Measurements from ENCODE around the gene HCN2.
"Not testable (repeated sequence)": the region's sequence is repeated elsewhere in the genome, so short reads cannot be mapped to it uniquely, and the experiment has no call there.

Gene HCN2

DNA sequence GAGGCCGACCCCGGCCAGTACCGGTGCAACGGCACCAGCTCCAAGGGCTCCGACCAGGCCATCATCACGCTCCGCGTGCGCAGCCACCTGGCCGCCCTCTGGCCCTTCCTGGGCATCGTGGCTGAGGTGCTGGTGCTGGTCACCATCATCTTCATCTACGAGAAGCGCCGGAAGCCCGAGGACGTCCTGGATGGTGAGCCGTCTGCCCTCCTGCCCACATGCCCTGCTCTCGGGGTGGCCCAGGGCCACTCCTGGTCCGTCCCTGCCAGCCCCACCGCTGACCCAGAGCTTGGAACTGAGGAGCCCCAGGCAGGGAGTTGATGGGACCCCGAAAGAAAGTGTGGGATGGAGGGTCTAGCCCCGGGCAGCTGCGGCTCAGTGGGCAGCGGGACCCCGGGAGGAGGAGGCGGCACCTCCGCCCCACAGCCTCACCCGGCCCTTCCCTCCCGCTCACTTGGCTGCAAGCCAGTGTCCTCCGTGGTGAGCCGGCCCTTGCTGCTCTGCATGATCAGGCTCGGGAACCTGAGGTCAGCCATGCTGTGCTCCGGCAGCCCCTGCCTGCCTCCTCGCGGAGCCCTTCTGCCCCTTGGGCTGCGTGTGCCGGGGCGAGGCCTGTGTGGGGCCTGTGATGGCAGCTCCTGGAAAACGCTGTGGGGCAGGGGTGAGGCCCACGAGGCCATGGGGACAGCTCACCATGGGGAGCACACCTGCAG lies 8.1 kb upstream of the HCN2 start:
- H3K4me1 ChIP-seq (ENCODE audit: insufficient read depth, low read length), result no peaks in the 10 kb centered on the region
- H3K9ac ChIP-seq (ENCODE audit: low read length), result no peak overlapping the region
- H3K27me3 ChIP-seq (ENCODE audit: control insufficient read depth in 1 of 2, insufficient read depth in 2 of 2, low read length in 2 of 2), result peaks cover 0 to 23% of the 10 kb centered on the region in 2 donors
- no peak overlapping the region for H3K4me3 ChIP-seq (ENCODE audit: low read depth in 1 of 2, low read length in 2 of 2)
- H3K9me3 ChIP-seq (ENCODE audit: low read length), result no peaks in the 10 kb centered on the region
- no peak overlapping the region for H3K27ac ChIP-seq (ENCODE audit: low read depth, low read length)
- peaks cover 22% of the 10 kb centered on the region for H3K36me3 ChIP-seq (ENCODE audit: insufficient read depth, low read length)

DNA sequence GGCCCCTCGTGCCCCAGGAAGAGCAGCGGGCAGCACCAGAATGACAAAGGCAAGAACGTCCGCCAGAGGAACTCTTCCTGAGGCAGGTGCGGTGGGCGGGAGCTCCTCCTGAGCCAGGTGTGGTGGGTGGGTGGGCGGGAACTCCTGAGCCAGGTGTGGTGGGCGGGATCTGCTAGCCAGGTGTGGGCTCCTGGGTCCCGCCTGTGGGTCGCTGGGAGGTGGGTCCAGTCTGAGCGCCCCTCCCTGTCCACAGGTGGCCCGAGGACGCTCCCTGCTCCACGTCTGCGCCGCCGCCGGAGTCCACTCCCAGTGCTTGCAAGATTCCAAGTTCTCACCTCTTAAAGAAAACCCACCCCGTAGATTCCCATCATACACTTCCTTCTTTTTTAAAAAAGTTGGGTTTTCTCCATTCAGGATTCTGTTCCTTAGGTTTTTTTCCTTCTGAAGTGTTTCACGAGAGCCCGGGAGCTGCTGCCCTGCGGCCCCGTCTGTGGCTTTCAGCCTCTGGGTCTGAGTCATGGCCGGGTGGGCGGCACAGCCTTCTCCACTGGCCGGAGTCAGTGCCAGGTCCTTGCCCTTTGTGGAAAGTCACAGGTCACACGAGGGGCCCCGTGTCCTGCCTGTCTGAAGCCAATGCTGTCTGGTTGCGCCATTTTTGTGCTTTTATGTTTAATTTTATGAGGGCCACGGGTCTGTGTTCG lies 7.0 kb upstream of the HCN2 start:
- no peaks in the 10 kb centered on the region for H3K9me3 ChIP-seq (ENCODE audit: low read length)
- no peaks in the 10 kb centered on the region for H3K4me1 ChIP-seq (ENCODE audit: insufficient read depth, low read length)
- H3K4me3 ChIP-seq (ENCODE audit: low read depth in 1 of 2, low read length in 2 of 2), result no peak overlapping the region
- H3K36me3 ChIP-seq (ENCODE audit: insufficient read depth, low read length), result peaks cover 22% of the 10 kb centered on the region
- H3K27ac ChIP-seq (ENCODE audit: low read depth, low read length), result no peak overlapping the region
- no peak overlapping the region for H3K9ac ChIP-seq (ENCODE audit: low read length)
- peaks cover 0 to 28% of the 10 kb centered on the region in 2 donors for H3K27me3 ChIP-seq (ENCODE audit: control insufficient read depth in 1 of 2, insufficient read depth in 2 of 2, low read length in 2 of 2)

DNA sequence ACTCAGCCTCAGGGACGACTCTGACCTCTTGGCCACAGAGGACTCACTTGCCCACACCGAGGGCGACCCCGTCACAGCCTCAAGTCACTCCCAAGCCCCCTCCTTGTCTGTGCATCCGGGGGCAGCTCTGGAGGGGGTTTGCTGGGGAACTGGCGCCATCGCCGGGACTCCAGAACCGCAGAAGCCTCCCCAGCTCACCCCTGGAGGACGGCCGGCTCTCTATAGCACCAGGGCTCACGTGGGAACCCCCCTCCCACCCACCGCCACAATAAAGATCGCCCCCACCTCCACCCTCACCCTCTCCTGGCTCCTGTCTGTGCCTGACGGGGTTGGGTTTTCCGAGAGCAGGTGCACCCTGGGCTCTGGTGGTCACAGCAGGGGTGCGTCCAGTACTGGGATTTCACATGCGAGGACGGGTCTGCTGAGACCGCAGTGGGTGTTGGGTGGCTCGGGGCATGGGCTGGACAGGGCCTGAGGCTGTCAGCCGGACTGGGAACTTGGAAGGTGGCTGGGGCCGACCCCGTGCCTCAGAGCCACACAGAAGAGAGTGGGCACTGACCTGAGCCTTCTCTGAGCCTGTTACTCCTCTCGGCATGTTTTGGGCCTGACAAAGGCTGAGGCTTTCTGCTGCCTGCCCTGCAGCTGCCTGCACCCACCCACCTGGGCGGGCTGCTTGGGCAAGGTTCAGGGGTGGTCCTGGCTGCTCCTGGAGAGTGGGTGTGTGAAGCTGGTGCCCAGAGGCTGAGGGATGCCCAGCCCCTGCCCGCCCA lies 6.3 kb upstream of the HCN2 start:
- H3K27ac ChIP-seq (ENCODE audit: low read depth, low read length), result no peak overlapping the region
- H3K36me3 ChIP-seq (ENCODE audit: insufficient read depth, low read length), result peaks cover 22% of the 10 kb centered on the region
- peaks cover 2 to 35% of the 10 kb centered on the region in 2 donors for H3K27me3 ChIP-seq (ENCODE audit: control insufficient read depth in 1 of 2, insufficient read depth in 2 of 2, low read length in 2 of 2)
- H3K4me1 ChIP-seq (ENCODE audit: insufficient read depth, low read length), result no peaks in the 10 kb centered on the region
- no peak overlapping the region for H3K4me3 ChIP-seq (ENCODE audit: low read depth in 1 of 2, low read length in 2 of 2)
- H3K9ac ChIP-seq (ENCODE audit: low read length), result no peak overlapping the region
- no peaks in the 10 kb centered on the region for H3K9me3 ChIP-seq (ENCODE audit: low read length)

DNA sequence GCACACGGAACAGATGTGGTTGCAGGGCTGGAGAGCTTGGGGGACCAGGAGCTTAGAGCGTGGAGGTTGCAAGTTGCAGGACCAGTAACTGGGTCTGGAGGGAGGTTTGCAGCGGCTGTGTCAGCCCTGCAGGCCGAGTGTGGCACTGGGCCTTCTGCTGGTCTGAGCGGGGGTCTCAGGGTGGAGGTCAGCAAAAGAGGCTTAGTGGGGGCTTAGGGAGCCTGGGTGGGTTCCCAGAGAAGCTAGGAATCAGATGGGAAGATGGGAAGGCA lies 5.8 kb upstream of the HCN2 start:
- Histone ChIP-seq H3K4me1 (ENCODE audit: insufficient read depth, low read length) (no peaks in the 10 kb centered on the region), H3K9ac (ENCODE audit: low read length) (no peak overlapping the region), H3K27me3 (ENCODE audit: control insufficient read depth in 1 of 2, insufficient read depth in 2 of 2, low read length in 2 of 2) (peaks cover 7 to 40% of the 10 kb centered on the region in 2 donors), H3K27ac (ENCODE audit: low read depth, low read length) (no peak overlapping the region), H3K4me3 (ENCODE audit: low read depth in 1 of 2, low read length in 2 of 2) (no peak overlapping the region), H3K36me3 (ENCODE audit: insufficient read depth, low read length) (peaks cover 22% of the 10 kb centered on the region), H3K9me3 (ENCODE audit: low read length) (no peaks in the 10 kb centered on the region)

DNA sequence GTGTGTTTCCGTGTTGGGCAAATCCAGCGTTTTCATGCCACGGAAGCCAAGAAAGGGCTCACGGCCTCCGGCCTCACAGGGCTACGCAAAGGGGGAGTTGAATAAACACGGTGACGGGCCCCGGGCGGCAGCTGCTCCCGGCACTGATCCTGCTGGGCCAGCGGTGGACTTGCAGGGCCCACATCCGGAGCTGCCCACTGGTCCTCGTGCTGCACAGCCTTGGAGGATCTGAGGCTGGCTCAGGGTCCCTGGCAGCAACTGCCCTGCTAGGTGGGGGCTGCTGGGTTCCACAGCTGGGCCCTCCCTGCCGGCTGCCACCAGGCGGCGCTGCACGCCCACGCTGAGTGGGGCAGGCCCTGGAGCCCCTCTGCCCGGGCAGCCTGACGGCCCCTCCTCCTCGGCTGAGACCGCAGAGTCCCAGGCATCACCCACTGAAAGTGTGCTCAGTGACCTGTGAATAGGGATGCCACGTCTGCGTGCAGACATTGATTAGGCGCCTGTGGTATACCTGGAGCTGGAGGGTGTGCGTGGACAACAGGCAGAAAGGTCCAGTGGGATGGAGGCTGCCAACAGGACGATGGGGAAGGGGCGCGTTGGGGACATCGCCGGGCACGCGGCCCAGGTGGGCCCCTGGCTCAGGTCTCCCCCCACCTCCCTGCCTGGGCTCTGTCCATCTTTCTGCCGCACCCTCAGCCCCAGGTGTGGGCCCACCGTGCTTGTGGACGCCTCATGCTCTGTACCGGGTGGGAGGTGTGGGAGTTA lies 5.3 kb upstream of the HCN2 start:
- H3K36me3 ChIP-seq (ENCODE audit: insufficient read depth, low read length), result peaks cover 22% of the 10 kb centered on the region
- no peak overlapping the region for H3K4me3 ChIP-seq (ENCODE audit: low read depth in 1 of 2, low read length in 2 of 2)
- peaks cover 11 to 46% of the 10 kb centered on the region in 2 donors for H3K27me3 ChIP-seq (ENCODE audit: control insufficient read depth in 1 of 2, insufficient read depth in 2 of 2, low read length in 2 of 2)
- H3K4me1 ChIP-seq (ENCODE audit: insufficient read depth, low read length), result no peaks in the 10 kb centered on the region
- H3K9ac ChIP-seq (ENCODE audit: low read length), result no peak overlapping the region
- no peak overlapping the region for H3K27ac ChIP-seq (ENCODE audit: low read depth, low read length)
- H3K9me3 ChIP-seq (ENCODE audit: low read length), result no peaks in the 10 kb centered on the region

DNA sequence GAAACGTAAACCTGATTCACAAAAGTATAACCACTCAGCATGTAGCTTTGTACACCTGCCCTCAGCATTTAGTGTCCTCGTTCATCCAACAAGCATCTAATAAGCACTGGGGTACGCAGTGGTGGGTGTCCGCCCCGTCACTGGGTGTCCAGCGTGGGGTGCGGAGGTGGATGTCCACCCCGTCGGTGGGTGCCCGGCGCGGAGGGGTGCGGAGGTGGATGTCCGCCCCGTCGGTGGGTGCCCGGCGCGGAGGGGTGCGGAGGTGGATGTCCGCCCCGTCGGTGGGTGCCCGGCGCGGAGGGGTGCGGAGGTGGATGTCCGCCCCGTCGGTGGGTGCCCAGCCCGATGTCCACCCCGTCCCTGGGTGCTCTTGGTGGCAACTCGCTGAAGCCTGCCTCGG lies 4.5 kb upstream of the HCN2 start:
- not testable (repeated sequence) for H3K9ac ChIP-seq (ENCODE audit: low read length); H3K4me3 ChIP-seq (ENCODE audit: low read depth in 1 of 2, low read length in 2 of 2); H3K27ac ChIP-seq (ENCODE audit: low read depth, low read length); H3K4me1 ChIP-seq (ENCODE audit: insufficient read depth, low read length); H3K9me3 ChIP-seq (ENCODE audit: low read length)
- Histone ChIP-seq H3K27me3 (ENCODE audit: control insufficient read depth in 1 of 2, insufficient read depth in 2 of 2, low read length in 2 of 2) (peaks cover 11 to 47% of the 10 kb centered on the region in 2 donors), H3K36me3 (ENCODE audit: insufficient read depth, low read length) (peaks cover 22% of the 10 kb centered on the region)

DNA sequence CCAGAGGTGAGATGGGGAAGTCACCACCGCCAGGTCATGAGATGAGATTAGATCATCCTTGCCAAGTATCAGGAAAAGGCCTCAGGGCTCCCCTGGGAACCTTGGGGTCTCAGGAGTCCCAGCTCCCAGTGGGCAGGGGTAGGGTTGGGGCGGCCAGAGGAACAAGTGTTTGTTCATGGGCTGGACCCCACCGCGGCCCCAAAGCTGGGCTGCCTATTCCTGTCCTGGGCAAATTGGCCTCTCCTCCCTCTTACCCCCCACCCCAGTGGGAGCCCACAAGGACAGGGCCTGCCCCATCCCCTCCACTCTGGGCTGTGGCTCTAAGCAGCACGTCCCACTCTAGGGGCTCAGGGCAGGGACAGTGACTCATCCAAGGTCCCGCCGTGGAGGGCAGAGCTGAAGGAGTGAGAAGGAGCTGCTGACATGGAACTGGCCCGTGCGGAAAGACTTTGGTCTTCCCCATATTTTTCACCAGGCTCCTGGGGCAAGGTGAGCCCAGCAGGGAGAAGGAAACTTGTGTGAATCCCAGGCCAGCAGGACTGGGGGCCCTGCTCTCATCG lies 4.0 kb upstream of the HCN2 start:
- Histone ChIP-seq H3K36me3 (ENCODE audit: insufficient read depth, low read length) (peaks cover 17% of the 10 kb centered on the region), H3K27me3 (ENCODE audit: control insufficient read depth in 1 of 2, insufficient read depth in 2 of 2, low read length in 2 of 2) (peaks cover 11 to 49% of the 10 kb centered on the region in 2 donors), H3K9me3 (ENCODE audit: low read length) (no peaks in the 10 kb centered on the region), H3K4me3 (ENCODE audit: low read depth in 1 of 2, low read length in 2 of 2) (no peak overlapping the region), H3K27ac (ENCODE audit: low read depth, low read length) (no peak overlapping the region), H3K4me1 (ENCODE audit: insufficient read depth, low read length) (no peaks in the 10 kb centered on the region), H3K9ac (ENCODE audit: low read length) (no peak overlapping the region)

DNA sequence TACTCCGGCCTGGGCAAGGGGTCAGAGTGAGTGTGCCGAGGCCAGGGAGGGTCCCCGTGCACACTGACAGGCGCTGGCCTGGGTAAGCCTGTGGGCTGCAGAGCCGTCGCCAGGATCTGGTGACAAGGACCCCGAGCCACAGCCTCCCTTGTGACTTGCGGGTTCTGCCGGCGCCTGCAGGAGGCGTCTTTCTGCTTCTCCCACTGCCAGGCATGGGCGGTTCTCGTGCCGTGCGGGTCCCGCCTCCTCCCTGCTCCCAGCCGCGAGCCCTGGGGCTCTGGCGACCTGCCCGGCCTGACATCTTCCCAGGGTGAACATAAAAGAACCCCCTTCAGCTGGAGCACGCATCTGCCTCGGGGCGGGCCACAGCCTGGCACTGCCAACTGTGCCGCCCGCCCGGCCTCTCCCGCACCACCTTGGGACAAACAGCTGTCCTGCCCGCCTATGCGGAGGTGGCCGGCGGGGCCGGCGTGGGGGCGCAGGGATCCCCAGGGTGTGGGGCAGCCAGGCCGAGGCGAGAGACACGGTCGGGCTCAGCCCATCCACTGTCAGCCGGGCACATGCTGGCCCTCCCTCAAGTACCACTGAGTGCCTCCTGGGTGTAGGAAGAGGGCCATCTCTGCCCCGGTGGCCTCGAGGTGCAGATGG lies 1.5 kb upstream of the HCN2 start:
- H3K27me3 ChIP-seq (ENCODE audit: control insufficient read depth in 1 of 2, insufficient read depth in 2 of 2, low read length in 2 of 2), result peaks cover 18 to 71% of the 10 kb centered on the region in 2 donors
- H3K9me3 ChIP-seq (ENCODE audit: low read length), result no peaks in the 10 kb centered on the region
- H3K4me1 ChIP-seq (ENCODE audit: insufficient read depth, low read length), result no peaks in the 10 kb centered on the region
- H3K36me3 ChIP-seq (ENCODE audit: insufficient read depth, low read length), result peaks cover 1% of the 10 kb centered on the region
- H3K4me3 ChIP-seq (ENCODE audit: low read depth in 1 of 2, low read length in 2 of 2), result no peak overlapping the region
- H3K27ac ChIP-seq (ENCODE audit: low read depth, low read length), result no peak overlapping the region
- H3K9ac ChIP-seq (ENCODE audit: low read length), result no peak overlapping the region

DNA sequence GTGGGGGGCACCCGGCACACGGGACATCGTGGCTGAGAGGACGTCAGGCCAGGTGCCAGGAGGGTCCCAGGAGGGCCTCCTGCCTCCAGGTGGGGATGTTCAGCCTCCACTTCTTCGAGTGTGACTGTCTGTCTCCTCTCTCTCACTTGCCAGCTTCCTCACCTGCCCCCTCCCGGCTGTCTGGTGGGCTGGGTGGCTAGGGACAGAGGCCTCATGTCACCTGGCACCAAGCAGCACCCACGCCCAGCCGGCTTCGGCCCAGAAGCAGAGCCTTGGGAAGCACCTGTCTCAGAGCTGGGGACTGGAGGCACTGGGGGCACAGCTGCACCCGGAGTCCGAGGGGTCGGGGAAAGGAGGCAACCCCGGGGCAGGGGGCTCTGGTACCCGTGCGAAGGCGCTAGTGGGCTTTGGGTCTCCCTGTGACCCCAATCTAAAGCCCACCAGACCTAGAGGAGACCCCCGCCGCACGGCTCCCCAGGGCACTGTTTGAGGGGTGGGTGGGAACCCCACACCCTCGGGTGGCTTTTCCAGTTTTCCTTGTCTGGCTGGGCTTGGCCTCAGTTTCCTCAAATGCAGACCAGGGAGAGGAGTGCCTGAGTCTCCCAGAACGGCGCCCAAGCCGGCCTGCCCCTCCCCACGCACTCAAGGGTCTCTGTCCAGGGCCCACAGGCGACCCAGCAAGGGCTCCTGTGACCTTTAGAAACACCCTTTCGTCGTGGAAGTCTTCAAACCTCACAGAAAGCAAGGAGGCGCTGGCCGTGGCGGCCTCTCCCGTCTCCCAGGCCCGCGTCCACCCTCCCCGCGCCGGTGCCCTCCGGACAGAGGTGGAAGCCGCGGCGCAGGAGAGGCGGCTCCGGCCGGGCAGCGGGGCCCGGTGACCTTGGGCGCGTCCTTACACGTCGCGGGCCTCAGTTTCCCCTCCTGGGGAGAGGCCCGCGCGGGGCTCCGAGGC lies 664 bp upstream of the HCN2 start:
- Histone ChIP-seq H3K4me1 (ENCODE audit: insufficient read depth, low read length) (no peaks in the 10 kb centered on the region), H3K27ac (ENCODE audit: low read depth, low read length) (no peak overlapping the region), H3K27me3 (ENCODE audit: control insufficient read depth in 1 of 2, insufficient read depth in 2 of 2, low read length in 2 of 2) (peaks cover 18 to 70% of the 10 kb centered on the region in 2 donors), H3K36me3 (ENCODE audit: insufficient read depth, low read length) (no peaks in the 10 kb centered on the region), H3K9ac (ENCODE audit: low read length) (no peak overlapping the region), H3K4me3 (ENCODE audit: low read depth in 1 of 2, low read length in 2 of 2) (no peak overlapping the region), H3K9me3 (ENCODE audit: low read length) (no peaks in the 10 kb centered on the region)

DNA sequence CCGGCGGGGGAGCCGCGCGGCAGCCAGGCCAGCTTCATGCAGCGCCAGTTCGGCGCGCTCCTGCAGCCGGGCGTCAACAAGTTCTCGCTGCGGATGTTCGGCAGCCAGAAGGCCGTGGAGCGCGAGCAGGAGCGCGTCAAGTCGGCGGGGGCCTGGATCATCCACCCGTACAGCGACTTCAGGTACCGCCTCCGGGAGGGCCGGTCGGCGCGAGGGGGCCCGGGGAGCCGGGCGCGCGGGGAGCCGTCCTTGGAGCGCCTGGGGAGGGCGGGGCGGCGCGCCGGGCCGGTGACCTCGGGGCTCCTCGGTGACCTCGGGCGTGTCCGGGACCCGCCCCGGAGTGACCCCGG lies 690 bp downstream of the HCN2 start:
- H3K4me3 ChIP-seq (ENCODE audit: low read depth in 1 of 2, low read length in 2 of 2), result no peak overlapping the region
- no peaks in the 10 kb centered on the region for H3K4me1 ChIP-seq (ENCODE audit: insufficient read depth, low read length)
- no peaks in the 10 kb centered on the region for H3K9me3 ChIP-seq (ENCODE audit: low read length)
- H3K9ac ChIP-seq (ENCODE audit: low read length), result no peak overlapping the region
- H3K27ac ChIP-seq (ENCODE audit: low read depth, low read length), result no peak overlapping the region
- H3K27me3 ChIP-seq (ENCODE audit: control insufficient read depth in 1 of 2, insufficient read depth in 2 of 2, low read length in 2 of 2), result peaks cover 18 to 62% of the 10 kb centered on the region in 2 donors
- no peaks in the 10 kb centered on the region for H3K36me3 ChIP-seq (ENCODE audit: insufficient read depth, low read length)
